Calu3 (cell line): ENCODE data around the gene MYEOV. TPM values are rescaled to one million over a fixed set of nuclear protein-coding genes. Genes with fewer than 3 reads are reported as not detected.
A peak's percentile ranks its signal among the peaks of the same experiment; 100 is the strongest.

ENCODE experiments used
- BruUV-seq: library from RNA; stranded (reverse); fragments of 400-500 nt; replicated peaks from 2 replicates; lab custom pipeline; 2021; lab: Mats Ljungman, UMichigan
- CTCF ChIA-PET: fragments of 300-600 bp; sonication (Branson Sonifier 250); formaldehyde crosslinking; loops from one replicate; lab custom pipeline; 2022; ENCODE audit warnings: antibody characterized with exemption; lab: Charles Lee
- DNase-seq: peaks from one replicate; pipeline ENCODE4 v3.0.0; 2022
- H3K27ac Mint-ChIP-seq: one replicate; pipeline ENCODE4 v1.8.0; 2022; ENCODE audit warnings: mixed read lengths; ENCODE audit not compliant: unreplicated experiment
- H3K27me3 Mint-ChIP-seq: one replicate; pipeline ENCODE4 v1.8.0; 2022; ENCODE audit warnings: mixed read lengths; ENCODE audit not compliant: unreplicated experiment
- H3K36me3 Mint-ChIP-seq: one replicate; pipeline ENCODE4 v1.8.0; 2022; ENCODE audit warnings: mild to moderate bottlenecking, moderate library complexity, mixed read lengths; ENCODE audit not compliant: insufficient read depth, unreplicated experiment
- H3K4me1 Mint-ChIP-seq: one replicate; pipeline ENCODE4 v1.8.0; 2022; ENCODE audit warnings: mild to moderate bottlenecking, low read depth, mixed read lengths; ENCODE audit not compliant: unreplicated experiment
- H3K4me3 Mint-ChIP-seq: one replicate; pipeline ENCODE4 v1.8.0; 2022; ENCODE audit warnings: mild to moderate bottlenecking, low read depth, moderate library complexity, mixed read lengths; ENCODE audit not compliant: unreplicated experiment
- H3K9me3 Mint-ChIP-seq: one replicate; pipeline ENCODE4 v1.8.0; 2022; ENCODE audit warnings: low read depth, mixed read lengths; ENCODE audit not compliant: unreplicated experiment
- CTCF ChIP-seq: fragments of 200-600 bp; IDR thresholded peaks from one replicate; pipeline ENCODE4 v1.8.0; 2022; ENCODE audit warnings: antibody characterized with exemption; ENCODE audit not compliant: unreplicated experiment
- intact Hi-C: fragments of 100-400 bp; cut with micrococcal nuclease; formaldehyde crosslinking; loops from one replicate; pipeline ENCODE4 v1.10.0; 2022; ENCODE audit not compliant: unreplicated experiment
- total RNA-seq: library from RNA; stranded (reverse); gene quantifications from 2 replicates; pipeline ENCODE4 v1.2.3, GENCODE V29; 2022

Gene MYEOV
- total RNA-seq, 1 experiment from 2014 or later = 79.9 TPM

DNA sequence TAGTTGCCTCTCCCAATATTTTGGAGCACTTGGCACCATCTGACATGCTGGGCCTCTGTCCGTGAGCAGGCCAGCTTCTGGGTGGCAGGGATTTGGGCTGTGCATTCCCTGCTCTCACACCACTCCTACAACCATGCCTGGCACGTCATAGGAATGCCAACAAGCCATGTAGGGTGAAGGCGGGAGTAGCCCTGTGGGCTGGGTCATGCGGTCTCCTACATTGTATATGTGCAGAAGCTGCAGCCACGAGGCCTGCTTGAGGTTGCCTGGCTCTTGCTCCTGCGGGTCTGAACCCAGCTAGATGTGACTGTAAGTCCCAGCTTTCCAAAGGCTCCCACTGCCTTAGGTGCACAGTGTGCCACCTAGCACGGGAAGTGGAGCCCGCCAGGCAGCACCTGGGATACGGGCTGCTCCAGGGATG is 14.5 kb downstream of the MYEOV start:
- Mint-ChIP-seq H3K27ac (peak overlapping the region; percentile 8), H3K4me3 (no peak overlapping the region), H3K4me1 (peaks cover 41% of the 10 kb centered on the region), H3K9me3 (no peaks in the 10 kb centered on the region), H3K27me3 (no peaks in the 10 kb centered on the region), H3K36me3 (peaks cover 50% of the 10 kb centered on the region)
- no peak for DNase-seq
- no peak for TF ChIP-seq CTCF
- intact Hi-C loops = no loop called here
- CTCF ChIA-PET = interaction anchor here (0.7 kb wide), 2 partner anchors 142 to 1508 kb away, joined by 3 read pairs; no protein-coding TSS in a partner anchor
- no TSS peak for BruUV-seq

GRCh38 chr11:69308936-69309615 is 15.1 kb downstream of the MYEOV start:
- Mint-ChIP-seq H3K27ac (no peak overlapping the region), H3K4me1 (peaks cover 38% of the 10 kb centered on the region), H3K36me3 (peaks cover 45% of the 10 kb centered on the region), H3K4me3 (no peak overlapping the region), H3K27me3 (no peaks in the 10 kb centered on the region), H3K9me3 (no peaks in the 10 kb centered on the region)
- CTCF ChIA-PET = interaction anchor here (0.7 kb wide), 2 partner anchors 142 to 1508 kb away, joined by 3 read pairs; no protein-coding TSS in a partner anchor
- no peak for DNase-seq
- no peak for TF ChIP-seq CTCF
- BruUV-seq = no TSS peak
- intact Hi-C loops = no loop called here

DNA sequence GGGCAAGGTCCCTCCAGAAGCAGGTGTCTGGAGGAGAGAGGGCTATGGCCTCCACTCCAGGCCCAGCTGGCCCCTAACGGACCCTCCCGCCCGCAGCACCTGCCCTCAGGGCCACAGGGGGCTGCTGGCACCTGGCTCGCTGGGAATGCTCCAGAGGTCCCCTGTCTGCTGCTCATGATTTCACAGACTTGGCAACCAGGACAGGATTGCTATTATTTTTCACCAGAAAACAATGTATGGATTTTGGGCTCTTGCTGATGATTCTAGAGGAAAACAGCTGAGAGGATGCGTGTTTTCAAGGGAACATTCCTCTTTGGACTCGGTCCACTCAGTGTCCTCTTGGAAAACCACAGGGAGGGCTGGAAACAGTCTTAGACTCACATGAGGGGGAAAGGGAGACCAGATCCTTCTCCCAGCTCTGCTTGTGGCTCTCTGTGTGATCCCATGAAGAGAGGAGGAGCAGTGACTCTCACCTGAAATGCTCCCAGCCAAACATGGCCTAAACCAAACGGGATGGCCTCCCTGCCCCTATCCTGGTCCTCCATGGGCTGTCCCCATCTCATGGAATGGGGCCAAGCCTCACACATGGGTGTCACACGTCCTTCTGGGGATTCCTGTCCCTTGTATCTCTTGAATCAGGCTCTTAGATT is 15.8 kb downstream of the MYEOV start:
- Mint-ChIP-seq H3K4me1 (peaks cover 31% of the 10 kb centered on the region), H3K27me3 (no peaks in the 10 kb centered on the region), H3K9me3 (no peaks in the 10 kb centered on the region), H3K36me3 (peaks cover 38% of the 10 kb centered on the region), H3K4me3 (no peak overlapping the region), H3K27ac (no peak overlapping the region)
- intact Hi-C loops = no loop called here
- BruUV-seq = no TSS peak
- CTCF ChIA-PET = no interaction called here
- DNase-seq = no peak
- no peak for TF ChIP-seq CTCF

DNA sequence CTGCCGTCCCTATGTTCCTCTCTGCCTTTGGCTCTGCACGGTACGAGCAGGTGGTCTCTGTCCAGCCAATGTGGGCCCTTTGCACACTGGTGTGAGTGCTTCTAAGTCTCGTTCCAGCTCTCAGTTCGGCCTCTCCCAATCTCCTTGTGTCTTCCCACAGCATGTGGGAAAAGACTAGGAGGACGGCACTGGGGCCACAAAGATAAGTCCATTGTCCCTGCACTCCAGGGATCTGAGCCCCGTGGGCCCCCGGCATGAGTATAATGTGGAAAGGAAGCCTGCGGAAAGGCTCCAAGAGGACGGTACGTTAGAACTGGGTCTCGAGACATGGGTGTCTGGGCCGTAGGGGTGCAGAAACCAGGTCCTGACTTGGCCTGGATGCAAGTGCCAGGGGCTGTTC is 16.4 kb downstream of the MYEOV start:
- H3K27ac Mint-ChIP-seq = no peak overlapping the region
- no peak for TF ChIP-seq CTCF
- no peak for DNase-seq
- peaks cover 32% of the 10 kb centered on the region for H3K36me3 Mint-ChIP-seq
- peaks cover 25% of the 10 kb centered on the region for H3K4me1 Mint-ChIP-seq
- BruUV-seq = no TSS peak
- no peak overlapping the region for H3K4me3 Mint-ChIP-seq
- CTCF ChIA-PET = no interaction called here
- intact Hi-C loops = no loop called here
- H3K9me3 Mint-ChIP-seq = no peaks in the 10 kb centered on the region
- no peaks in the 10 kb centered on the region for H3K27me3 Mint-ChIP-seq
